Measurements from ENCODE around the gene TRMU.

DNA sequence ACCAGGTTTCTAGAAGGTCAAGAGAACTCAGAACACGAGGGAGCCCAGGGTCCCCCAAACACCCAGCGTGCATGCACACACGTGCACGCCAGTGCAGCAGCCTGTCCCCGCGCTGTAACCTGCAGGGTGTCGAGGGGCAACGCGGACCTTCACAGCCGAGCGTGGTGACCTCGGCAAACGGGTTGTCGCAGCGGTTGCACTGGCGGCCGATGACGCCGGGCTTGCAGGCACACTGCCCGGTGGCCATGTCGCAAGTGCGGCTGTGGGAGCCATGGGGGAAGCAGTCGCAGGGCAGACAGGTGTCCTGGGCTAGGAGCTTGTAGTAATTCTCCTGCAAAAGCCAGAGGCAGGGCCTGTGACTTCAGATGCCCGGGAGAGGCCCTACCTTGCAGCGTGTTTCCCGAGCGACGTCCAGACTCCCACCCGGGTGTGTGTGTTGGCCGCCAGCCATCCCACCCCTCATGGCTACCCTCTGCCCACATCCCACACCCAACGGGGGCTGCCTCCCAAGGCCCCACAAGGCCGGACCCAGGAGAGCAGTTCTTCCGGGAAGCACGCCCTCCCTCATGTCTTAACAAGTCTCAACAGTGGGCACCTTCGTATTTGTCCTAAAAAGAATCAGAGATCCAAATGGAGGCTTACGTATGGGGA lies 56.1 kb downstream of the TRMU start:
- TF ChIP-seq EZH2 (IDR thresholded peaks at IDR 0.05; ENCODE audit: borderline replicate concordance, low read depth, low read length, severe bottlenecking) = no peak
- TF ChIP-seq, protein P1, sequence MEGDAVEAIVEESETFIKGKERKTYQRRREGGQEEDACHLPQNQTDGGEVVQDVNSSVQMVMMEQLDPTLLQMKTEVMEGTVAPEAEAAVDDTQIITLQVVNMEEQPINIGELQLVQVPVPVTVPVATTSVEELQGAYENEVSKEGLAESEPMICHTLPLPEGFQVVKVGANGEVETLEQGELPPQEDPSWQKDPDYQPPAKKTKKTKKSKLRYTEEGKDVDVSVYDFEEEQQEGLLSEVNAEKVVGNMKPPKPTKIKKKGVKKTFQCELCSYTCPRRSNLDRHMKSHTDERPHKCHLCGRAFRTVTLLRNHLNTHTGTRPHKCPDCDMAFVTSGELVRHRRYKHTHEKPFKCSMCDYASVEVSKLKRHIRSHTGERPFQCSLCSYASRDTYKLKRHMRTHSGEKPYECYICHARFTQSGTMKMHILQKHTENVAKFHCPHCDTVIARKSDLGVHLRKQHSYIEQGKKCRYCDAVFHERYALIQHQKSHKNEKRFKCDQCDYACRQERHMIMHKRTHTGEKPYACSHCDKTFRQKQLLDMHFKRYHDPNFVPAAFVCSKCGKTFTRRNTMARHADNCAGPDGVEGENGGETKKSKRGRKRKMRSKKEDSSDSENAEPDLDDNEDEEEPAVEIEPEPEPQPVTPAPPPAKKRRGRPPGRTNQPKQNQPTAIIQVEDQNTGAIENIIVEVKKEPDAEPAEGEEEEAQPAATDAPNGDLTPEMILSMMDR (IDR thresholded peaks at IDR 0.05; ENCODE audit: extremely low read depth in 1 of 2, insufficient read depth in 1 of 2, low read depth in 1 of 2, low read length in 2 of 2) = no peak

Measured in endothelial cell of umbilical vein (primary cell).